ENCODE results near the gene OR56A4.

DNA sequence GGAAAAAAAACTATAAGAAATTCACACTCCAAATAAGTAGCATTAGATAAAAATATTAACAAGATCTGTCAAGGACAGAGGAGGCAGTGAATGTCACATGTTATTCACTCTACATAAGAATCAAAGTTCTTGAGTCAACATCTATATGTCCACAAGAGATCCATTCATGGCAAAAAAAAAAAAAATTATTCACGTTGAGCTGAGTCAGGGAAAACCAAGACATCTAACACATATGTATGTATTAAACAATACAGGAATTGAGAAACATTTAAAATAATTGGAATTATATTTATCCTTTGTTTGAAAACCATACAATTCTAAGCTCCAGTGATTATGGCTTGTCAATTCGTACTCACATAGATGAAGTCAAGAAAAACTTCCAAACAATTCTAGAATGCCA, 39.8 kb downstream of the OR56A4 start:
- TF ChIP-seq, protein P1, sequence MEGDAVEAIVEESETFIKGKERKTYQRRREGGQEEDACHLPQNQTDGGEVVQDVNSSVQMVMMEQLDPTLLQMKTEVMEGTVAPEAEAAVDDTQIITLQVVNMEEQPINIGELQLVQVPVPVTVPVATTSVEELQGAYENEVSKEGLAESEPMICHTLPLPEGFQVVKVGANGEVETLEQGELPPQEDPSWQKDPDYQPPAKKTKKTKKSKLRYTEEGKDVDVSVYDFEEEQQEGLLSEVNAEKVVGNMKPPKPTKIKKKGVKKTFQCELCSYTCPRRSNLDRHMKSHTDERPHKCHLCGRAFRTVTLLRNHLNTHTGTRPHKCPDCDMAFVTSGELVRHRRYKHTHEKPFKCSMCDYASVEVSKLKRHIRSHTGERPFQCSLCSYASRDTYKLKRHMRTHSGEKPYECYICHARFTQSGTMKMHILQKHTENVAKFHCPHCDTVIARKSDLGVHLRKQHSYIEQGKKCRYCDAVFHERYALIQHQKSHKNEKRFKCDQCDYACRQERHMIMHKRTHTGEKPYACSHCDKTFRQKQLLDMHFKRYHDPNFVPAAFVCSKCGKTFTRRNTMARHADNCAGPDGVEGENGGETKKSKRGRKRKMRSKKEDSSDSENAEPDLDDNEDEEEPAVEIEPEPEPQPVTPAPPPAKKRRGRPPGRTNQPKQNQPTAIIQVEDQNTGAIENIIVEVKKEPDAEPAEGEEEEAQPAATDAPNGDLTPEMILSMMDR (IDR thresholded peaks at IDR 0.05), result no peak
- no peak for TF ChIP-seq POLR2A (IDR thresholded peaks at IDR 0.05)

Data from testis (tissue), 2 donors.